OCI-LY7 (cell line): ENCODE data around the gene PPP2R1B.

Experiments
- EZH2phosphoT487 ChIP-seq: fragments of 200-600 bp; sonication (generic); IDR thresholded peaks from 2 replicates; pipeline ENCODE4 v1.6.1; 2018; ENCODE audit warnings: low read depth, borderline replicate concordance, mild to moderate bottlenecking, mixed run types, antibody characterized with exemption, low read length, moderate library complexity, mixed read lengths
- TF ChIP-seq, protein P1 (sequence below): fragments of 200-600 bp; sonication (generic); conservative IDR thresholded peaks from 2 replicates; pipeline ENCODE4 v1.5.1; 2014; ENCODE audit warnings: mild to moderate bottlenecking, antibody characterized with exemption, low read length, moderate library complexity, mixed read lengths

DNA sequence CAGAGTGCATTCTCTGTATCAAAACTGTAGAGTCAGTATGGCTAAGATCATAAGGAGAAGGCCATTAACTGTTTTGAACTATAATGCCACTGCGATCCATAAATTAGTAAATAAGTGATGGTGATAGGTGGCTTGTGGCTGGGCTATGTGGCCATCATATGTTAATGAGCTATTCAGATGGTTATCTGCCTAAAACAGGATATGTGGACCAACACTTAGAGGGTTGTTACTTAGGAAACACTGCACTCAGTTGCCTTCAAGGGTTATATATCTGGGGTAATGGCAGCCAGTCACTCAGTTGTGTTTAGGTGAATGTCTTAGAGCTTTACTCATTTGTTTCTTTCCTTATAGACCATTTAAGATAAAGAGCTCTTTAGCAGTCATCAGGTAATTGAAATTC is 66.0 kb downstream of the PPP2R1B start:
- TF ChIP-seq, protein P1, sequence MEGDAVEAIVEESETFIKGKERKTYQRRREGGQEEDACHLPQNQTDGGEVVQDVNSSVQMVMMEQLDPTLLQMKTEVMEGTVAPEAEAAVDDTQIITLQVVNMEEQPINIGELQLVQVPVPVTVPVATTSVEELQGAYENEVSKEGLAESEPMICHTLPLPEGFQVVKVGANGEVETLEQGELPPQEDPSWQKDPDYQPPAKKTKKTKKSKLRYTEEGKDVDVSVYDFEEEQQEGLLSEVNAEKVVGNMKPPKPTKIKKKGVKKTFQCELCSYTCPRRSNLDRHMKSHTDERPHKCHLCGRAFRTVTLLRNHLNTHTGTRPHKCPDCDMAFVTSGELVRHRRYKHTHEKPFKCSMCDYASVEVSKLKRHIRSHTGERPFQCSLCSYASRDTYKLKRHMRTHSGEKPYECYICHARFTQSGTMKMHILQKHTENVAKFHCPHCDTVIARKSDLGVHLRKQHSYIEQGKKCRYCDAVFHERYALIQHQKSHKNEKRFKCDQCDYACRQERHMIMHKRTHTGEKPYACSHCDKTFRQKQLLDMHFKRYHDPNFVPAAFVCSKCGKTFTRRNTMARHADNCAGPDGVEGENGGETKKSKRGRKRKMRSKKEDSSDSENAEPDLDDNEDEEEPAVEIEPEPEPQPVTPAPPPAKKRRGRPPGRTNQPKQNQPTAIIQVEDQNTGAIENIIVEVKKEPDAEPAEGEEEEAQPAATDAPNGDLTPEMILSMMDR, result no peak
- TF ChIP-seq EZH2phosphoT487, result no peak
